Hematopoietic multipotent progenitor cell treated with erythropoietin and hydrocortisone succinate and interleukin-3 and kit ligand, for 6 days (in vitro differentiated cells): ENCODE data around the gene TMEM184B.
A peak's percentile ranks its signal among the peaks of the same experiment; 100 is the strongest.

ENCODE experiments used
- DNase-seq: peaks from one replicate; pipeline ENCODE4 v3.0.0-alpha.2; 2015

TMEM184B gene

DNA sequence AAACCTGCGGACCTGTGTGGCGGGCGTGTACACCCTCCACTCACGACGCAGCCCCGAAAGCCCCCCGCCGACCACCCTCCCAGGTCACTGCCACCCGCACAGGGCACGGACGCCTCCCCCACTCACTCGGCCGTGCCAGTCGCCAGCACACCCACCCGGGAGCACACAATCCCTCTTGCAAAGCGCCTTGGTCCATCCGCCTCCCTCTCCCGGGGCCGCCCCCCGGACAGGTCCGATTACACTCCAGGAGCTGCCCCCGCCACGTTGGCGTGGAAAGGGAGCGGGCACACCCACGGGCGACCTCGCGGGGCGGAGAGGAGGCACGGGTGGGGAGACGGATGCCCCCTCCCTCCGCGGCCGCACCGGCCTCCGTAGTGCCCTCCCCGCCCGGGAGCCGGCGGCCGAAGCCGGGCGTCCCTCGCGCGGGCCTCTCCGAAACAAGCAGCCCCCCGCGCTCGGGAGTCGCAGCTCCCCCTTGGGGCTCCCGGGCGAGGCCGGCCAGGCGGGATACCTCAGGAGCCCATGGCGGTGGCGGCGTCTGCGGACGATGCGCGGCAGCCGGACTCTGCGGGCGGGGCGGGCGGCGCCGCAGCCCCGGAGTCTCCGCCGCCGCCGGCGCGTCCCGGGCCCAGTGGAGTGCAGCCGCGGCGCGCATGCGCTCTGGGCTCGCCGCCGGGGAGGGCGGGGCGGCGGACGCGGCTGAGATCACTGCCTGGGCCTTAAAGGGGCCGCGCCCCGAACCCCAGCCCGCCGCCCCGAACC lies at the start of gene TMEM184B:
Gene TMEM184B (minus strand): TSS at position 638 of the 762 bp plus-strand sequence. CDS start 25,049 bp downstream, outside the sequence.
- DNase-seq, result peak; percentile 84

DNA sequence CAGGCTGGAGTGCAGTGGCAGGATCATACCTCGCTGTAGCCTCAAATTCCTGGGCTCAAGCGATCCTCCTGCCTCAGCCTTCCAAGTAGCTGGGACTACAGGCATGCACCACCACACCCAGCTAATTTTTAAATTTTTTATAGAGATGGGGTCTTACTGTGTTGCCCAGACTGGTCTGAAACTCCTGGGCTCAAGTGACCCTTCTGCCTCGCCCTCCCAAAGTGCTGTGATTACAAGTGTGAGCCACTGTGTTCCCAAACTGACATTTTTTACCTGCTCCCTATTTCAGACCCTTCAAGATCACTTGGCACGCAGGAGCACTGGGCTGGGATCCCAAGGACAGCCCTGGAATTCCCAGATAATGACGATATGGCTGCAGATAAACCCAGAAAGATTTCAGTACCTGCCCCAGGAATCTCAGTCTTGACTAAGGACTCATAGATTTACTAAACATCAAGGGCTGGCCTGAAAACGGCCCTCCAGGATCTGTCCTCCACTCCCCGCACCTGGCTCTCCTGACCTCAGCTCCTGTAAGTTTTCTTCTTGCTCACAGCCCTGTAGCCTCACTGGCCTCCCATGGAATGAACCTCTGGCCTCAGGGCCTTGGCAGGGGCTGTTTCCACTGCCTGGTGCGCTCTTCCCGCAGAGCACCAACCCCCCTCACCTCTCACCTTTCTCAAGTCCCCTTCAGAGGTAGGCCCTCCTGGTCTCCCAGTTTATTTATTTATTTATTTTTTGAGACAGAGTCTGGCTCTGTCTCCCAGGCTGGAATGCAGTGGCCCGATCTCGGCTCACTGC lies 48.0 kb upstream of the TMEM184B start:
- no peak for DNase-seq

DNA sequence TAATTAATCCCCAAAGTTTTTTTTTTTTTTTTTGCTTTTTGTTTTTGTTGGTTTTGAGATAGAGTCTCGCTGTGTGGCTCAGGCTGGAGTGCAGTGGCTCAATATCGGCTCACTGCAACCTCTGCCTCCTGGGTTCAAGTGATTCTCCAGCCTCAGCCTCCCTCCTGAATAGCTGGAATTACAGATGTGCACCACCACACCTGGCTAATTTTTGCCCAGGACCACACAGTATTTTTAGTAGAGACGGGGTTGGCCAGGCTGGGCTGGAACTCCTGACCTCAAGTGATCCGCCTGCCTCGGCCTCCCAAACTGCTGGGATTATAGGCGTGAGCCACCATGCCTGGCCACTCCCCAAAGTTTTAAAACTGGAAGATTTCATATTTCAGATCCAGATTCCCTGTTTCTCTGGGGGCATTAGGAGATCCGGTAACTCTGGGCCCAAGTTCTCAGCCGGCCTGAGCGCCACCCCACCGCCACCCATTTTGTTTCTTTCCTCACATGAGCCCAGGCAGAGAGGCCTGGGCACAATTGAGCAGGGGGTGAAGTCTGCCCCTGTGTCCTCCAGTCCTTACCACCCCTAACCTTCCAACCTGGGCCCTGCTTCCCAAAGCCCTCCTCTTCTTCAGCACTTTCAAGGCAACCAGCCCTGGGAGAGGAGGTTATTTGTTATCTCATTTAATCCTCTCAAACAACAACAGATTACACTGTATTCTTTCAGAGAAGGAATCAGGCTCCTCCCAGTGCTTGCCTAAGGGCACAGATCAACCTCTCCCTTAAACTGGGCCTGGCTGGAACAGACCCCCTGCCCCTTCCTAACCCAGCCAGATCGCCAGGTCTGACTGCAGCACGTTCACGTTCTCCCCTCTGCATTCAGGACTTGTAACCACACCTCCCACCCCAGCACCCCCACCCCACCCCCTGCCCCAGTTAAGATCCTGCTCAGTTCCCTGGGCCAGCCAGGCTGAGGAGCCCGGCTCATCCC lies 46.3 kb upstream of the TMEM184B start:
- DNase-seq, result peak; percentile 35

DNA sequence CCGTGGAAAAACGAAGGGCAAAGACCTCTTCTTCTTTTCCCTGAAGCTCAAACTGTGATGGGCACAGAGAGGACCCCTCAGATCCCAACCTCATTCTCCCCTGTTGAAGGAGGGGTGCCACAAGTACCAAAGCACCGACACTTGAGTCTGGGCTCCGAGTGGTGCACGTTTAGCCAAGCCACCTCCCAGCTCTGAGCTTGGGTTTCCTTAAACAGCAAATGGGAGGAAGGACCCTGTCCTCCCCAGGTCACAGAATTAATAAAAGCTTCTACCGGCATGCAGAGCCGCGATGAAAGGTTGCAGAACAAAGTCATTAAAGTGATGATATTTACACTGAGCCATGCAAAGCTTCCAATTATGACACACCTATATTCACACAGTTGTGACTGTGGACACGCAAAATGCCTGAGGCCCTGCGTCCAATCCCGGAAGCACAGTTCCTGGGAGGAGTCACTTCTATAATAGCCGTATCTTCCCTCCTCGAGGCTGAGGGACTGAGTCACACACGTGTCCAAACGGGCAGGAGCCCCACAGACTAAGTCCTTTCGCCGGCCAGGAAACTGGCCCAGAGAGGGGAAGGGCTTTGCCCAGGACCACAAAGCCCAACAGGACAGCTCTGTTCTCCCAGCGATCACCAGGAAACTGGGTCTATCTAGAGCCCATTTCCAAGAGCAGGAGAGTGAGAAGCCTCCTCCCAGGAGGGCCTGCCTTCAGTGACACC lies 45.3 kb upstream of the TMEM184B start:
- peak; percentile 82 for DNase-seq

DNA sequence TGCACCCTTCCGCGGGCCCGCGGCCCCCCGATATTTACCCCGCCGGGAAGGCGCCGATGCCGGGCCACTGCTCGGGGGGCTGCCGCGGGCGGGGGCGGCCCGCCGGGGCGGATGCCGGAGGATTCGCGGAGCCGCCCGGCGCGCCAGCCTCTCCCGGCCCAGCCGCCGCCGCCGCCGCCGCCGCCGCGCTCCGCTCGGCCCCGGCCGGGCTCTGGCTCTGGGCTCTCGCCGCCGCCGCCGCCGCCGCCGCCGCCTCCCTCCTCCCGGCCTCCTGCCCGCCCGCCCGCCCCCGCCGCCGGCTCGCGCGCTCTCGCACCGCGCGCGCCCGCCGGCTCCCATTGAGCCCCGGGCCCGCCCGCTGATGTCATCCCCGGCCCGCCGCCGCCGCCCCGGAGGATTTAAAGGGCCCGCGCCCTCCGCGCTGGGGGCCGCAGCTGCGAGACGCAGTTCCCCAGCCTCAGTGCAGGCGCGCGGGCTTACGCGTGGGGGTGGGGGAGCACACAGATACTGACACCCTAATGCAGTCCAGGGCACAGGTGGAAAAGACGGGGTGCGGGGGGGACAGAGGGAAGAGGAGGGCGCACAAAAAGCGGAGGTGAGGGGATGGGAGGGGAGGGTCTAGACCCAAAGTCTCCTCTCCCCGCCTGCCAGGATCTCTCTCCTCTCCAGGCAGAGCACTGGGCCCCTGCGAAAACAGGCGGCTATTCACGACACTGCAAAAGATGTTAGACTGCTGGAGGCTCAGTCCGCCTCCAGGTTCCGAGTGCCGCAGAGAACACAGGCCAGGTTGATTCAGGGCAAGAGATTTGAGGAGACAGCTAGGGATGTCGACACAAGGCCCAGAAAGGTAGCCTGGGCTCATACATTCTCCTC lies 44.5 kb upstream of the TMEM184B start, which contains the start of gene CSNK1E:
Gene CSNK1E (minus strand): TSS at position 312 of the 873 bp plus-strand sequence. CDS start 3,276 bp downstream, outside the sequence.
- DNase-seq, result peak; percentile 76

DNA sequence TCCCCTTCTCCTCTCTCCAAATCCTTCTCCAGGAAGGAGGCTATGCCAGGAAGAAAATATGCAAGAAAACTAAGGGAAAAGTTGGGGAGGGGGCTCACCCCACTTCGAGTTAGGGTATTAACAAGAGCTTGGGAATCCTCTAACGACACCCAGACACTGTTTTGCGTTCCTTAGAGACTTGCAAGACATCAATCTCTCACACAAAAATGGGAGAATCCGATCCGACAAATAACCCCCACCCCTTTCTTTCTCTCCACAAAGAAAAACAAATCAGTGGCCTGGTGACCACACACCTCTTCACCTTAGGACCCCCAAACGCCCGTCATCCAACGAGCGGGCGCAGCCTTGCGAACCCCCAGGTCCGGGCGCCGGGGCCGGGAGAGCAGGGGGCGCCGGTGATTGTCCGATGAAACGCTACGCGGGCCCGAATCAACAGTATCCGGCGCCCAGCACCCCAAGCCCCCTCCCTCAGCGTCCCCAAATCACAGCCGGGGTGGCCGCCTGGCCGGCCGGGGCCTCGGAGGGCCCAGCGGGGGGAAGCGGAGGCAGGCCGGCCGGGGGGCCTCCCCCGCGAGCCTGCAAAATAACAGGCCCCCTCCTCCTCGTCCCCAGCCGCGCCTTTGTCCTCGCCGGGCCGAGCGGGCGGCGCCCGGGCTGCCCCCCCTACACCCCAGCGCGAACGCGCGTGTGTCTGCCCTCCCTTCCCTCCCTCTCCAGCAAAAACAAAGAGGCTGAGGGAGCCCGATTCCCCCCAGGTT lies 43.7 kb upstream of the TMEM184B start:
- peak; percentile 62 for DNase-seq

DNA sequence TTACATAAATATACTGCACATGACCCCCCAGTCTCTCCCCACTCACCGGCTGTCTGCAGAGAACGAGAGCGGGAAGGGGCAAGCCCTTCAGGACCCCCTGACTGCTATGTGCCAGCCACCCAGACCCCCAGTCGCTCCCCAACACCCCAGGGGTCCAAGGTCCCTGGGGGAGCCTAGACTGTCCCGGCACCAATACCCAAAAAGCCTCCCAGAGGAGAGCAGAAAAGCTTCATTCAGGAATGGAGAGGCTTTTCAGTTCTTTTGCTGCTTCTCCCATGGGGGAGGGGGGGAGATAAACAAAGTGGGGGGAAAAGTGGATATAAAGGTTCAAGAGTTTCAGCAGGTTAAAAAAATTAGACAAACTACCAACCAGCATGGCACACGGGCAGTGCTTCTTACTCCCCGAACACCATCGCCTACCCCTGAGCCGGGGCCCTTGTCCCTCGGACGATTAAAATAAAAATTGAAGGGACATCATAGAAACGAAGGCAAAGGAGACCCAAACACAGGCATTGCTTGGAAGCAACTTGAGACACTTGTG lies 43.1 kb upstream of the TMEM184B start:
- DNase-seq, result peak; percentile 56

DNA sequence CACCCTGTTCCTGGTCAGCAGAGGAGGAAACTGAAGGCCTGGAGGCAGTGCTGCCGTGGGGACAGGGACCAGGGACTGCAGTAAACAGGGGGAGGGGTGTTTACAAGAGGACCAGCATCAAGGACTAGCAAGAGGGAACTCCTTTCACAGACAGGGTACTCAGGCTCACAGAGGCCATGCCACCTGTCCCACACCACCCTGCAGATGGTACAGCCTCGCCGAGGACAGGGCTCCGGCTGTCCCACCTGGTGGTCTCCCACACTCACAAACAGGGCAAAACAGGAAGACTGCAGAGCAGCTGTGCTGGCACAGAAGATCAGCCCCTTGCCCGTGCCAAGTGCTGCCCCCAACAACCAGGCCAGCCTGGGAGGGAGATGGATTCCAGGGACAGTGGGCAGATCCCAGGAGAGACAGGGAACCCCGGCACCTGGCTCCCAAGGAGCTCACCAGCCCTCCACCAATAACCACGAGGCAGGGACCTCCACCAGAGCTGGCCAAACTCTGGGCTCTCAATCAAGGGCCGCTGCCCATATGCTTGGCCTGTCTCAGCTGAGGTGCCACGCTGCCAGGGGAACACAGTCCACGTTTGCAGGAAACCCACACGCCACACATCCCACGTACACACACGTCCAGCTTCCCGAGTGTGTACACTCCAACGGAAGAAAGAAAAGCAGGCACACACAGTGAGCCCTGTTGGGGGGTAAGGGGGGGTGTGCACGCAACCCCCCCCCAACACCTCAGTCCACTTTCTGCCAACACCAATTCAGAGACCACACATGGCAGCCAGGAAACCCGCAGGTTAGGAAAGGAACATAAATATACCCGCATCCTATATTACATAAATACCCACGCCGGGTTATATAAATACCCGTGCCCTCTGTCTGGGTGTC lies 42.4 kb upstream of the TMEM184B start:
- peak; percentile 42 for DNase-seq

DNA sequence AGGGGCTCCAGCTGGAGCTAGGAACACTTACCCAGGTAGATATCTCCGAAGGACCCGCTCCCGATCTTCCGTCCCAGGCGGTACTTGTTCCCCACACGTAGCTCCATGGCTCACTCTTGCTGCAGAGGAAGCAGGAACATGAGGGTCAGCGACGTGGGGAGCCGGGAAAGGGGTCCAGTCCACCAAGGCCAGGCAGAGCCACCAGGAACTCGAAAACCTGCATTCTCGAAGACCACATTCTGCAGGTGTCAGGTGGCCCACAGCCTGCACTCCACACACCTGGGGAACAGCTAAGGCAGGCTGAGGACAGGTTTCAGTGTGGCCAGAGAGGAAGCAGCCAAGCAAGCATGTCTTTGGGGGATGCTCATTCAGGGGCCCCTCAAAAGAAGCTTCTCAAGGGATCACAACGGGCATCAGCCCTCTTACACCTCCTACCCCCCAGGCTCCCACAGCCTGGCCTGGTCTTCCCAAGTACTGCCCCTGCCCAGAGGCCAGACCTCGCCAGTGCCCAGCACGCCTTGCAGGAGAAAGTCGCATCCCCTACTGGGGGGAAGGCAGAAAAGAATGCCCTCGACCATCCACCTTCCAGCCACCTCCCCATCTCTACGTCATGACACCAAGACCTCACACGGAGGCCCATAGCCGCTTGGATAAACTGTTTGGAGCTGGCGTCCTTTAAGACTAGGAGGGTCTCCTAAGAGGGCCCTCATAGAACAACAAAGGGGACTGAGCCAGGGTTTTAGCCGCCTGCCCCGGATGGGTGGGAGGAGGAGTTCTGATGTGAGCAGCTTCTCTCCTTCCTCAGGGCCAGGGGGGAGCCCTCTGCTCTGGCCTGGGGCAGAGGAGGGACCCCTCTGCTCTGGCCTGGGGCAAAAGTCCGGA lies 41.5 kb upstream of the TMEM184B start:
- no peak for DNase-seq

DNA sequence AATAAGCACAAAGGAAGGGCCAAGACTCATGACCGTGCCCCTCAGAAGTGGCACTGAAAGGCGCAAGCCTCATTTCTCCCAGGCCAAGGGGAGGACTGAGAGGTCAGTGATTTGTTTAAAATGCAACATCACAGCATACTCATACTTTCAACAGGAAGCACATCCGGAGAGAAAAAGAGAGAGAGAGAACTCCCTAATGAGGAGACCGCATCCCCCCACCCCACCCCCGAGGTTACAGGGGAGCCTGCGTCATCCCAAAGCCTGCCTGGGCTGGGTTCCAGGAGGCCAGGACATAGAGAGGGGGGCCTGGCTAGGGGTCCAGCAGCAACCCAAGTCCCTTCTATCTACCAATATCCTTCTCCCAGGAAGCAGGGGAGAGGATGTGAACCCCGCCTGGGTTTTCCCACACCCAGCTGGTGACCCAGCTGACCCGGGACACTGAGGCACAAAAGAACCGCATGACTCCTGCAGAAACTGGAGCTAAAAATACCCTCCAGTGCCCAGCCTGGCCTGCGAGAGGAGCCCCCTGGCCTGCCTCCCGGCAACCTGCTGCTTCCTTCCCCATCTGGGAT lies 40.7 kb upstream of the TMEM184B start:
- DNase-seq, result no peak

DNA sequence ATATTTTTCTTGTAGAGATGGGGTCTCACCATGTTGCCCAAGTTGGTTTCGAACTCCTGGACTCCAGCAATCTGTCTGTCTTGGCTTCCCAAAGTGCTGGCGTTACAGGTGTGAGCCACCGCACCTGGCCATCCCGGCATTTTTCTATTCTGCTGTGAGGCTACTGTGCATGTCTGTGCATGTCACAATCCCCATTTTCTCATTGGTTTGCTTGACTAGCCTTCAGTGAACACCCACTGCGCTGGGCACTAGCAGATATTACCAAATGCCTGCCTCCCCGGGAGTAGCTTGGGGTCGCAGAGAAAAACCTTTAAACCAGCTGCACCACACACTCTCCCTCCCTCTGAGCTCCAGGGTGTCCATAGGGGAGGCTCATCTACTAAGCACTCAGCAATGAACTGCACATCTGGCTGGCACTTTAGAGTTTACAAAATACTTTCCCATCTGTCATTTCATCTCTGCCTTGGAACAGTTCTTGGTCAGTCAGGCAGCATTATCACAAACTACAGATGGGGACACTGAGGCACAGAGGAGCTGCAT lies 39.5 kb upstream of the TMEM184B start:
- DNase-seq, result no peak

DNA sequence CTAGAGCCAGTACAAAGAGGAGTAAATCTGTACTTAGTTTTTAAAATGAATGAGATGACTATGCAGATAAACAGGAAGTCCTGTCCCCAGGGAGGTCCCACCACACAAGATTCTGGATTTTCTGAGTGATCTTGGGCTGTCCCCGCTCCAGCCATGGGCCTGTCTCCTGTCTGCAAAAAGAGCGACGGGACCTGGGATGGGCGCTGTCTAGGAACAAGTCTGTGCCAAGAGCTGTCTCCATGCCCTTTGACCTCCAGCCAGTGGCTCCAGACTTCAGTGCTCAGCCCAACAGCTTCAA lies 38.5 kb upstream of the TMEM184B start:
- DNase-seq, result no peak

DNA sequence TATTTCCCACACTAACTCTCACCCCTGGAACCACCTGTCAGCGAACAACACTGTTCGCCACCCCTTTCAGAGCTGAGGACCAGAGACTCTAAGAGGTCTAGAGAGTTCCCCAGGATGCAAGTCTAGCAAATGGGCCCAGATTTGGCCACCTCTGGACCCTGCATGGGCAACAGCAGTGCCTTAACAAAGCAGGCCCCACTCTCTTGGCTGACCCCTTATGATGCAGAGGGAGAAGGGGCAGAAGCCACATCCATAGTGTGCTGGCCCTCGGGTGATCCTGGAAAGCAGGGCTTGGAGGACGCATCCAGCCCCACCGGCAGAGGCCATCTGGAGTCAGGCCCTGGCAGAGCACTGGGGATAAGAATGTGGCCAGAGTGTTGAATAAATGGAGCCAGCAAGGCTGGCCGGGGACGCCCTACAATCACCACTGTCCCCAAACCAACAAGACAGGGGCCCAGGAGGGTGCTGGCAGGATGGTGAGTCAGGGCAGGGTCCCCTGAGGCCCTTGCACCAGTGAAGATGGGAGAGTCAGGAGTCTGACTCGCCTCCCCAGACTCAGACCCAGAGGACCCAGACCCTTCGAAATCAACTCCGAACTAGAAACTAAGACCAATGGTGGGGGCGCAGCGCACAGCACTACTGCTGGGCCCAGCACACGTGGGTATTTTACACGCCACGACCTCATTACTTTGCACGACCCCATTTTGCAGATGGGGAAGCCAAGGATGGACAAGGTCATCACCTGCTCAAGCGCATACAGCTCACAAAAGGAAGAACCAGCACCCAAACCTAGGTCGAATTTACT lies 37.9 kb upstream of the TMEM184B start:
- no peak for DNase-seq

DNA sequence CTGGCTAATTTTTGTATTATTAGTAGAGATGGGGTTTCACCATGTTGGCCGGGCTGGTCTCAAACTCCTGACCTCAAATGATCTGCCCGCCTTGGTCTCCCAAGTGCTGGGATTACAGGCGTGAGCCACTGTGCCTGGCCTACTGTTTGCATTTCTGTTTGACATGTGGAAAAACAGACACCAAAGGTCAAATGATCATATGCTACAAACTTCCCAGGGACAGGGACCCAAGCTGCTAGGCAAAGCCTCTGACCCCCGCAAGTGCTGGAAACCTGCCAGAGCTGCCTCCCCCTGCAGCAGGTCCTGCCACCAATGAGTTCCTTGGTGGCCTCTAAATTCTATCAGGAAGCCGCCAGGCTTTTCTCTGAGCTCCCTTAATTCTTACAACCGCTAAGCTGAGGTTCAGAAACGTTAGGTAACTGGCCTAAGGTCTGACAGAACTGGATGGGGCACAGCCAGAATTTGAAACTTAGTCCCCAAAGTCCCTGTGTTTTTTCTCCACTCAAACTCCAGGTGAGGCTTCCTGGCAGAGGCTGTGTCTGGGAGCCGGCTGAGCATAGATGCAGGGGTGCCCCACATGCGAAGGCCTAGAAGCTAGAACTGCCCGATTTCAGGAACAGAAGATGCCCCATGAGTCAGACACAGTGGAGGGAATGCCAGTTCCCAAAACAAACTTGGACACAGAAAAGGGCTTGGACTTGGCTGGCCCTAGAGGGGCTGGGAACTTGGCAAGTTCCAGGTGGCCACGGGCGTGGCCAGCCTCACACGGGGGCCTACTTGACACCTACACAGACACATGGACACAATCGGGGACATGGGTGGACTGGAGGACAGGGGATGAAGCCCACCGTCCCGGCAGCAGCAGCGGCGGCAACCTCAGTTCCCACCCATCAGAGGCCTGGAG lies 37.1 kb upstream of the TMEM184B start:
- DNase-seq, result no peak

DNA sequence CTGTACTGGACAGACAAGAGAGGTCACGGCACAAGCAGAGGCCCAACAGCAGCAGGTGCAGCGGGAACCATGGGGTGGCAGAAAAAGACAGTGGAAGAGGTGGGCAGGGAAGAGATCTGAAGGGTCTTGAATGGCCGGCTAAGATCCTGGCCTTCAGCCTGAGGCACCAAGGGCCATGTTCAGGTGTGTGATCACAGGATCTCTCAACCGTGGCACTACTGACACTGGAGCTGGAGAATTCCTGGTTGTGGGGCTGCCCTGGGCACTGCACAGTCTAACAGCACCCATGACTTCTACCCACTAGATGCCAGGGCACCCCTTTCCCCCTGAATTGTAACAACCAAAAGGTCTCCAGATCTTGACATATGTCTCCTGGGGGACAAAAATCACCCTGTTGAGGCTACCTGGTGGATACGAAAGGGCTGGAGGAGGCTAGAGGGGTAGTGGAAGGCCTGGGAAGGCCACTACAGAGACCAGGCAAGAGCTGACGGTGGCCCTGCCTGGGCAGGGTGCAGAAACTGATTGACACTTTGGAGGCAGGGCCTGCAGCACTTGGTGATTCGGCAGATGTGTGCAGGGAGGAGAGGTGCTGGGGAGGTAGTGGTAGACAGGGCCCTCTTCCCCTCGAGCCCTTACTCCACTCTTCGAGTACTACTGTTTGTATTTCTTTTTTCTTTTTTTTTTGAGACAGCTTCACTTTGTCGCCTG lies 36.1 kb upstream of the TMEM184B start:
- DNase-seq, result no peak
